Ectodermal cell (in vitro differentiated cells): ENCODE data around the gene S100Z.
"Not testable (repeated sequence)": the region's sequence is repeated elsewhere in the genome, so short reads cannot be mapped to it uniquely, and the experiment has no call there.

ENCODE experiments used
- H3K27ac ChIP-seq: 2 replicates; pipeline ENCODE4 v1.7.0; 2013; ENCODE audit warnings: mild to moderate bottlenecking, low read depth, low read length; ENCODE audit not compliant: insufficient read depth, poor library complexity, severe bottlenecking
- H3K27me3 ChIP-seq: 2 replicates; pipeline ENCODE4 v1.7.0; 2013; ENCODE audit warnings: mild to moderate bottlenecking, low read length; ENCODE audit not compliant: insufficient read depth, control insufficient read depth, poor library complexity, severe bottlenecking
- H3K36me3 ChIP-seq: one replicate; pipeline ENCODE4 v1.7.0; 2013; ENCODE audit warnings: low read length; ENCODE audit not compliant: control insufficient read depth, insufficient read depth
- H3K4me1 ChIP-seq: one replicate; pipeline ENCODE4 v1.7.0; 2013; ENCODE audit warnings: low read length; ENCODE audit not compliant: control insufficient read depth, insufficient read depth
- H3K4me3 ChIP-seq: 2 replicates; pipeline ENCODE4 v1.7.0; 2013; ENCODE audit warnings: low read depth, low read length, control low read depth; ENCODE audit not compliant: insufficient read depth
- H3K9me3 ChIP-seq: 2 replicates; pipeline ENCODE4 v1.7.0; 2013; ENCODE audit warnings: mild to moderate bottlenecking, low read length, moderate library complexity; ENCODE audit not compliant: control insufficient read depth
- whole genome bisulfite sequencing, 2 experiments: methylation state at CpG; one replicate each; pipeline ENCODE4 v1.1.7; 2013; ENCODE audit warnings: missing lambda C conversion rate in 2 of 2; 5-methylcytosine and 5-hydroxymethylcytosine counted together

Gene S100Z

GRCh38 chr5:76826416-76826815, 23.4 kb upstream of the S100Z start:
- H3K4me3 ChIP-seq, H3K27ac ChIP-seq, H3K9me3 ChIP-seq, H3K4me1 ChIP-seq, H3K27me3 ChIP-seq, H3K36me3 ChIP-seq: not testable (repeated sequence)

DNA sequence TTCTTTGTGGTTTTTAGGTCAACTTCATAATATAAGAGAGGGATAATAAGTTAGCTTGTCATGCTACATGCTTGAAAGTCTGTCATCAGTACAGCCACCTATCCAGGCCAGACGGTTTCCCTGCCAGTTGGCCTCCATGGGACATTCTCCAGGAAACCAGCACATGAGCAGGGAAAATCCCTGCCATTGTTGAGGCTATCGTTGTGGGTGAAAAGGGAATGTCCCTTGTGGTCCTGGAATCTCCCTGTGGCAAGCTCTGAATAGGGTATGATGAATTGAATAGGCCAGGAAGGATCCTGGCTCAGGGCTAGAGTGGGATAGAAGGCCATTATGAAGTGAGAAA, 18.7 kb upstream of the S100Z start:
- Histone ChIP-seq H3K27ac (no peak overlapping the region), H3K36me3 (no peaks in the 10 kb centered on the region), H3K4me1 (no peaks in the 10 kb centered on the region), H3K27me3 (no peaks in the 10 kb centered on the region), H3K4me3 (no peak overlapping the region), H3K9me3 (no peaks in the 10 kb centered on the region)
- 22 to 25% methylated on average over 2 of the region's 2 CpGs for WGBS, 2 experiments

- H3K27ac ChIP-seq = no peak overlapping the region
- H3K36me3 ChIP-seq = no peaks in the 10 kb centered on the region
- 100% methylated on average over 1 of the region's 2 CpGs; no CpG with 5 or more reads in 1 of the 2 experiments for WGBS, 2 experiments
- peaks cover 9% of the 10 kb centered on the region for H3K4me1 ChIP-seq
- no peaks in the 10 kb centered on the region for H3K27me3 ChIP-seq
- no peaks in the 10 kb centered on the region for H3K9me3 ChIP-seq
- H3K4me3 ChIP-seq = no peak overlapping the region
Observed at GRCh38 chr5:76836181-76836580, 13.6 kb upstream of the S100Z start.

- H3K4me3 ChIP-seq = no peak overlapping the region
- peaks cover 9% of the 10 kb centered on the region for H3K4me1 ChIP-seq
- no peaks in the 10 kb centered on the region for H3K36me3 ChIP-seq
- H3K27me3 ChIP-seq = no peaks in the 10 kb centered on the region
- H3K9me3 ChIP-seq = no peaks in the 10 kb centered on the region
- WGBS, 2 experiments = 93 to 94% methylated on average over 4 of the region's 4 CpGs
- no peak overlapping the region for H3K27ac ChIP-seq
Observed at GRCh38 chr5:76836585-76836984, 13.2 kb upstream of the S100Z start.

GRCh38 chr5:76838481-76839261, 11.1 kb upstream of the S100Z start:
- no peaks in the 10 kb centered on the region for H3K9me3 ChIP-seq
- H3K4me3 ChIP-seq = no peak overlapping the region
- 62 to 65% methylated on average over 7 of the region's 7 CpGs for WGBS, 2 experiments
- peak overlapping the region; percentile 16 for H3K27ac ChIP-seq
- no peaks in the 10 kb centered on the region for H3K27me3 ChIP-seq
- no peaks in the 10 kb centered on the region for H3K36me3 ChIP-seq
- peaks cover 9% of the 10 kb centered on the region for H3K4me1 ChIP-seq

- Histone ChIP-seq H3K36me3 (no peaks in the 10 kb centered on the region), H3K4me1 (peaks cover 9% of the 10 kb centered on the region), H3K9me3 (no peaks in the 10 kb centered on the region), H3K27me3 (no peaks in the 10 kb centered on the region), H3K27ac (no peak overlapping the region), H3K4me3 (no peak overlapping the region)
- 91 to 98% methylated on average over 3 of the region's 3 CpGs for WGBS, 2 experiments
Observed at GRCh38 chr5:76841361-76841760, 8.5 kb upstream of the S100Z start.

DNA sequence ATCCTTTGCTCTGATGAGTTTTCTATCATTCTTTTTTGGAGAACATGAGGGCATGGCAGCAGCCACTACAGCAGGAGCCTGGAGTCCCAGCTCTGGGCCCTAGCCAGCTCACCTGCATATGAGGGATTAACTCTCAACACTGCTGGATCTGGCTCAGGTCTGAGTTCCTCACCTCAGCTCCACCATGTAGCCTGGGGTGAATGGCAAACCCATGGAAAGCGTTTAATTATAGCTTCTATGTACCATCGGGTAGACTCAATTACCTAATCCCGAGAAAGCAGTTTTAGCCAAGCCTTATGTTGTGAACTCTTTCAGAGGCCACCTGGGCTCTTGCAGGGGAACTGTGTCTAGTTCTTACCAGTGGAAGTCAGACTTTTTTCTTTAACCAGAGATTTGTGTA, 3.9 kb upstream of the S100Z start:
- no peaks in the 10 kb centered on the region for H3K36me3 ChIP-seq
- no peaks in the 10 kb centered on the region for H3K9me3 ChIP-seq
- no peaks in the 10 kb centered on the region for H3K27me3 ChIP-seq
- whole genome bisulfite sequencing, 2 experiments = 94 to 99% methylated on average over 3 of the region's 3 CpGs
- no peak overlapping the region for H3K4me3 ChIP-seq
- H3K4me1 ChIP-seq = no peaks in the 10 kb centered on the region
- no peak overlapping the region for H3K27ac ChIP-seq

DNA sequence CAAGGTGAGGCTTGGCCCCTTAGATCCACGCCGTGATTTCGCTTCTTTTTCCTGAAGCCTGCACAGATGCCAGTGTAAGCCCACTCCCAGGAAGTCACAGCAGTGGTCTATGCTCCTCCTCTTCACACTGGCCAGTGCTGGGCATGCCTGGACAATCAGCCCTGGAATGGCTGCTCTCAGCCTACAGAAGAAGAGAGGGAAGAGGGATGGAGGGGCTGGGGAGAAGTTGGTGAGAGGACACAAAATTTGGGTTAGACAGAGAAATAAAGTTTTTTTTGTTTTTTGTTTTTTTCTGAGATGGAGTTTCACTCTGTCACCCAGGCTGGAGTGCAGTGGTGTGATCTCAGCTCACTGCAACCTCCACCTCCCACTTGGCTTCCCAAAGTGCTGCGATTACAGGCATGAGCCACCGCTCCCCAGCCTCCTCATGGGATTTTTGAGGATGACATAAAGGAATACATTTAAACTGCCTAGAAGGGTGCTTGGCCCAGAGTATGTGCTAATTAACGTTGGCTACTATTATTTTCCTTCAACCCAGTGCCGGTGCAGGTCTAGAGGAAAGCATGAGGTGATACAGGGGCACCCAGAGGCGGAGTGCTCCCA, 830 bp downstream of the S100Z start:
- WGBS, 2 experiments = 91 to 95% methylated on average over 8 of the region's 8 CpGs
- H3K4me1 ChIP-seq = no peaks in the 10 kb centered on the region
- H3K27me3 ChIP-seq = no peaks in the 10 kb centered on the region
- no peaks in the 10 kb centered on the region for H3K36me3 ChIP-seq
- no peak overlapping the region for H3K27ac ChIP-seq
- H3K4me3 ChIP-seq = no peak overlapping the region
- no peaks in the 10 kb centered on the region for H3K9me3 ChIP-seq

- Histone ChIP-seq H3K27ac (no peak overlapping the region), H3K36me3 (no peaks in the 10 kb centered on the region), H3K4me1 (no peaks in the 10 kb centered on the region), H3K27me3 (no peaks in the 10 kb centered on the region), H3K4me3 (no peak overlapping the region), H3K9me3 (no peaks in the 10 kb centered on the region)
- WGBS, 2 experiments = 93 to 94% methylated on average over 7 of the region's 7 CpGs
Observed at GRCh38 chr5:76851728-76852369, 2.0 kb downstream of the S100Z start.

- no peaks in the 10 kb centered on the region for H3K9me3 ChIP-seq
- no peaks in the 10 kb centered on the region for H3K36me3 ChIP-seq
- 92 to 97% methylated on average over 2 of the region's 2 CpGs for WGBS, 2 experiments
- no peak overlapping the region for H3K4me3 ChIP-seq
- H3K4me1 ChIP-seq = no peaks in the 10 kb centered on the region
- no peaks in the 10 kb centered on the region for H3K27me3 ChIP-seq
- H3K27ac ChIP-seq = no peak overlapping the region
Observed at GRCh38 chr5:76852772-76853171, 3.0 kb downstream of the S100Z start.
